HepG2 (cell line): Measurements from ENCODE around the gene YIPF3. TPM values are rescaled to one million over a fixed set of nuclear protein-coding genes. Genes with fewer than 3 reads are reported as not detected.
A peak's percentile ranks its signal among the peaks of the same experiment; 100 is the strongest.

ENCODE experiments used
- AGO1 ChIP-seq: fragments of 200-400 bp; formaldehyde crosslinking; IDR thresholded peaks from 2 replicates; pipeline ENCODE4 v1.6.1; 2017; ENCODE audit warnings: mild to moderate bottlenecking, low read depth, low read length, moderate library complexity; ENCODE audit not compliant: poor library complexity, severe bottlenecking
- GATAD2A ChIP-seq: IDR thresholded peaks from 2 replicates; pipeline ENCODE4 v1.6.1; 2016
- HNRNPH1 ChIP-seq: fragments of 200-400 bp; formaldehyde crosslinking; optimal IDR thresholded peaks from 2 replicates; pipeline ENCODE3; 2017; ENCODE audit warnings: mild to moderate bottlenecking, low read depth, low read length
- IRF2 ChIP-seq: IDR thresholded peaks from 2 replicates; pipeline ENCODE4 v1.6.1; 2018; ENCODE audit warnings: missing genetic modification reagents, missing compliant biosample characterization
- KDM2A ChIP-seq: sonication (generic); formaldehyde crosslinking; IDR thresholded peaks from 2 replicates; pipeline ENCODE4 v1.4.0; 2020; ENCODE audit warnings: low read depth, missing genetic modification reagents, borderline replicate concordance
- MEF2D ChIP-seq: sonication (generic); formaldehyde crosslinking; IDR thresholded peaks from 2 replicates; pipeline ENCODE4 v1.5.1; 2020; ENCODE audit warnings: mild to moderate bottlenecking, missing genetic modification reagents
- ONECUT2 ChIP-seq: sonication (generic); formaldehyde crosslinking; IDR thresholded peaks from 2 replicates; pipeline ENCODE4 v1.4.0; 2020; ENCODE audit warnings: missing genetic modification reagents
- PHB2 ChIP-seq: fragments of 450-650 bp; IDR thresholded peaks from 2 replicates; pipeline ENCODE4 v1.6.1; 2018; ENCODE audit not compliant: partially characterized antibody
- POLR2A ChIP-seq, 2 experiments: IDR thresholded peaks; 2 replicates each; pipeline ENCODE4 v1.6.1; 2011; ENCODE audit warnings: low read depth in 2 of 2, low read length in 2 of 2, mild to moderate bottlenecking in 1 of 2, moderate library complexity in 1 of 2; ENCODE audit not compliant: insufficient read depth in 1 of 2
- ZBTB7B ChIP-seq: sonication (generic); formaldehyde crosslinking; IDR thresholded peaks from 2 replicates; pipeline ENCODE4 v1.4.0; 2020; ENCODE audit warnings: missing genetic modification reagents
- ZKSCAN1 ChIP-seq: fragments of 150-350 bp; IDR thresholded peaks from 2 replicates; pipeline ENCODE4 v1.6.1; 2014; ENCODE audit warnings: low read length
- ZMAT3 ChIP-seq: sonication (generic); formaldehyde crosslinking; conservative IDR thresholded peaks from 2 replicates; pipeline ENCODE4 v1.7.0; 2021; ENCODE audit warnings: missing genetic modification reagents
- ZNF12 ChIP-seq: sonication (generic); formaldehyde crosslinking; IDR thresholded peaks from 2 replicates; pipeline ENCODE4 v1.5.0; 2020; ENCODE audit warnings: missing genetic modification reagents
- ZNF251 ChIP-seq: sonication (generic); formaldehyde crosslinking; IDR thresholded peaks from 2 replicates; pipeline ENCODE4 v1.9.0; 2021; ENCODE audit warnings: mild to moderate bottlenecking, missing genetic modification reagents
- ZNF33B ChIP-seq: sonication (generic); formaldehyde crosslinking; IDR thresholded peaks from 2 replicates; pipeline ENCODE4 v1.5.1; 2020; ENCODE audit warnings: mild to moderate bottlenecking, missing genetic modification reagents
- ZNF570 ChIP-seq: sonication (generic); formaldehyde crosslinking; IDR thresholded peaks from 2 replicates; pipeline ENCODE4 v1.4.0; 2020; ENCODE audit warnings: mild to moderate bottlenecking, missing genetic modification reagents, borderline replicate concordance
- polyA plus RNA-seq, 8 experiments: library from polyadenylated mRNA; depleted of rRNA in 3 of 8; stranded (reverse) in 7 of 8; unstranded in 1 of 8; fragments of >200 nt; fragmentation: Illumina TruSeq in 4 of 8; extraction: Trizol in 4 of 8; gene quantifications; 2 replicates each; pipeline versions ENCODE4 v1.2.1 to v1.2.3, GENCODE V29; 2011 to 2016; ENCODE audit warnings: low read depth in 4 of 8, missing spikeins in 1 of 8, mixed read lengths in 1 of 8; ENCODE audit not compliant: insufficient read depth in 1 of 8
- total RNA-seq, 5 experiments: library from RNA; depleted of rRNA; stranded (reverse); fragments of >200 nt; fragmentation: Illumina TruSeq; extraction: Trizol; gene quantifications; 2 replicates each; pipeline ENCODE4 v1.2.3, GENCODE V29; 2016; ENCODE audit warnings: low read depth in 1 of 5
- TF ChIP-seq, protein P1 (sequence below): IDR thresholded peaks from 2 replicates; pipeline ENCODE4 v1.6.1; 2012; ENCODE audit warnings: low read length, improper control_type of control experiment
- TF ChIP-seq, protein P2 (sequence below): IDR thresholded peaks from 2 replicates; pipeline ENCODE4 v1.6.1; 2016; ENCODE audit warnings: low read depth, borderline replicate concordance
- TF ChIP-seq, protein P3 (sequence below): sonication (generic); formaldehyde crosslinking; IDR thresholded peaks from 2 replicates; pipeline ENCODE4 v1.5.0; 2020; ENCODE audit warnings: missing genetic modification reagents
- TF ChIP-seq, protein P4 (sequence below): sonication (generic); formaldehyde crosslinking; IDR thresholded peaks from 2 replicates; pipeline ENCODE4 v1.4.0; 2020; ENCODE audit warnings: missing genetic modification reagents
- TF ChIP-seq, protein P5 (sequence below): sonication (generic); formaldehyde crosslinking; IDR thresholded peaks from 2 replicates; pipeline ENCODE4 v1.4.0; 2020; ENCODE audit warnings: low read depth, missing genetic modification reagents

Gene YIPF3
- total and polyA plus RNA-seq, 2 of the 13 experiments (the other 11 are each of a cell fraction or from before 2014, with no cell fraction given) = 107 to 206 TPM

DNA sequence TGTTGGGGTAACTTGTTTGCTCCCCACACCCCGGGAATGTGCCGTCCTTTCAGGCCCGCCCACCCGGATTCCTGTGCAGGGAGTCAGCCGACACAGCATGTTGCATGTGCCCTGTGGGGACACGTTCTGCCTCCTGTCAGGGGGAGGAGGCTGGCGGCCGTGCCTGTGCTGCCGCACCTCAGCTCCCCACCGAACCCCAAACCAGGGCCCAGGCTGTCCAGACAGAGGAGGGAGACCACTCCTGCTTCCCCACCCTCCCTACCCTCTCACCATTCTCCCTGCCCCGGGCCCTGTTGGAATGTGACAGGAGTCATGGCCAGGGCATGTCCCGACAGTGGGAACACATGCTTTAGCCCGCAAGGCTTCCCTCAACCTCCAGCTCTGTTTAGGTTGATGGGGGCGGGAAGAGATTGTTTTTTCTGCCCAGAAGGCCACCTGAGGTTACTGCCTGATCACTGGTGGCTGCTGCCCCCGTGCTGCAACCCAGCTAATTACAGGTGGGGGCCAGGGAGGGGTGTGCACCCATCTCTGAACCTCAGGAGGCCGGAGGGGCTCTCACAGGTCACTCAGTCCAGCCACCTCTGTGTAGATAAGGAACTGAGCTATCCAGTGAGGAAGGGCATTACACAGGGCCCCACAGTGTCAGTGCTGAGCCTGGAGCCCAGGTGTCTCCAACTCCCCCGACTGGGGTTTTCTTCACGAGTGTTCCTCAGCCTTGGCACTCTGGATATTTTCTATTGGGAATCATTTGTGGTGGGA is 20.2 kb downstream of the YIPF3 start (continued):
- TF ChIP-seq, protein P1, sequence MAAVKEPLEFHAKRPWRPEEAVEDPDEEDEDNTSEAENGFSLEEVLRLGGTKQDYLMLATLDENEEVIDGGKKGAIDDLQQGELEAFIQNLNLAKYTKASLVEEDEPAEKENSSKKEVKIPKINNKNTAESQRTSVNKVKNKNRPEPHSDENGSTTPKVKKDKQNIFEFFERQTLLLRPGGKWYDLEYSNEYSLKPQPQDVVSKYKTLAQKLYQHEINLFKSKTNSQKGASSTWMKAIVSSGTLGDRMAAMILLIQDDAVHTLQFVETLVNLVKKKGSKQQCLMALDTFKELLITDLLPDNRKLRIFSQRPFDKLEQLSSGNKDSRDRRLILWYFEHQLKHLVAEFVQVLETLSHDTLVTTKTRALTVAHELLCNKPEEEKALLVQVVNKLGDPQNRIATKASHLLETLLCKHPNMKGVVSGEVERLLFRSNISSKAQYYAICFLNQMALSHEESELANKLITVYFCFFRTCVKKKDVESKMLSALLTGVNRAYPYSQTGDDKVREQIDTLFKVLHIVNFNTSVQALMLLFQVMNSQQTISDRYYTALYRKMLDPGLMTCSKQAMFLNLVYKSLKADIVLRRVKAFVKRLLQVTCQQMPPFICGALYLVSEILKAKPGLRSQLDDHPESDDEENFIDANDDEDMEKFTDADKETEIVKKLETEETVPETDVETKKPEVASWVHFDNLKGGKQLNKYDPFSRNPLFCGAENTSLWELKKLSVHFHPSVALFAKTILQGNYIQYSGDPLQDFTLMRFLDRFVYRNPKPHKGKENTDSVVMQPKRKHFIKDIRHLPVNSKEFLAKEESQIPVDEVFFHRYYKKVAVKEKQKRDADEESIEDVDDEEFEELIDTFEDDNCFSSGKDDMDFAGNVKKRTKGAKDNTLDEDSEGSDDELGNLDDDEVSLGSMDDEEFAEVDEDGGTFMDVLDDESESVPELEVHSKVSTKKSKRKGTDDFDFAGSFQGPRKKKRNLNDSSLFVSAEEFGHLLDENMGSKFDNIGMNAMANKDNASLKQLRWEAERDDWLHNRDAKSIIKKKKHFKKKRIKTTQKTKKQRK = no peak
- TF ChIP-seq ZBTB7B (CRISPR knock-in tag) = peak; percentile 76; the same call in 1 of the 2 replicates
- peak; percentile 76 for TF ChIP-seq GATAD2A (CRISPR knock-in tag)
- TF ChIP-seq ZMAT3 = no peak
- TF ChIP-seq ONECUT2 (CRISPR knock-in tag) = no peak
- TF ChIP-seq POLR2A (IDR thresholded peaks at IDR 0.05; ENCODE audit: insufficient read depth in 1 of 2, low read depth in 2 of 2, low read length in 2 of 2) = no peak
- 0 out of 2 replicates have a peak, but pooled peaks have one; percentile 72 for TF ChIP-seq ZNF33B
- peak; percentile 81; the same call in 1 of the 2 replicates for TF ChIP-seq IRF2 (CRISPR knock-in tag)
- no peak for TF ChIP-seq PHB2
- no peak for TF ChIP-seq ZNF251
- no peak for TF ChIP-seq HNRNPH1
- TF ChIP-seq, protein P2, sequence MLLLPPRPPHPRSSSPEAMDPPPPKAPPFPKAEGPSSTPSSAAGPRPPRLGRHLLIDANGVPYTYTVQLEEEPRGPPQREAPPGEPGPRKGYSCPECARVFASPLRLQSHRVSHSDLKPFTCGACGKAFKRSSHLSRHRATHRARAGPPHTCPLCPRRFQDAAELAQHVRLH (CRISPR knock-in tag) = peak; percentile 65; the same call in 1 of the 2 replicates
- no peak for TF ChIP-seq ZNF570 (CRISPR knock-in tag)
- TF ChIP-seq, protein P3, sequence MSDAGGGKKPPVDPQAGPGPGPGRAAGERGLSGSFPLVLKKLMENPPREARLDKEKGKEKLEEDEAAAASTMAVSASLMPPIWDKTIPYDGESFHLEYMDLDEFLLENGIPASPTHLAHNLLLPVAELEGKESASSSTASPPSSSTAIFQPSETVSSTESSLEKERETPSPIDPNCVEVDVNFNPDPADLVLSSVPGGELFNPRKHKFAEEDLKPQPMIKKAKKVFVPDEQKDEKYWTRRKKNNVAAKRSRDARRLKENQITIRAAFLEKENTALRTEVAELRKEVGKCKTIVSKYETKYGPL (CRISPR knock-in tag) = no peak
- TF ChIP-seq ZNF12 = no peak
- TF ChIP-seq ZKSCAN1 = no peak
- TF ChIP-seq, protein P4, sequence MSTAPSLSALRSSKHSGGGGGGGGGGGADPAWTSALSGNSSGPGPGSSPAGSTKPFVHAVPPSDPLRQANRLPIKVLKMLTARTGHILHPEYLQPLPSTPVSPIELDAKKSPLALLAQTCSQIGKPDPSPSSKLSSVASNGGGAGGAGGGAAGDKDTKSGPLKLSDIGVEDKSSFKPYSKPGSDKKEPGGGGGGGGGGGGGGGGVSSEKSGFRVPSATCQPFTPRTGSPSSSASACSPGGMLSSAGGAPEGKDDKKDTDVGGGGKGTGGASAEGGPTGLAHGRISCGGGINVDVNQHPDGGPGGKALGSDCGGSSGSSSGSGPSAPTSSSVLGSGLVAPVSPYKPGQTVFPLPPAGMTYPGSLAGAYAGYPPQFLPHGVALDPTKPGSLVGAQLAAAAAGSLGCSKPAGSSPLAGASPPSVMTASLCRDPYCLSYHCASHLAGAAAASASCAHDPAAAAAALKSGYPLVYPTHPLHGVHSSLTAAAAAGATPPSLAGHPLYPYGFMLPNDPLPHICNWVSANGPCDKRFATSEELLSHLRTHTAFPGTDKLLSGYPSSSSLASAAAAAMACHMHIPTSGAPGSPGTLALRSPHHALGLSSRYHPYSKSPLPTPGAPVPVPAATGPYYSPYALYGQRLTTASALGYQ = no peak; the same call in 1 of the 2 replicates
- TF ChIP-seq, protein P5, sequence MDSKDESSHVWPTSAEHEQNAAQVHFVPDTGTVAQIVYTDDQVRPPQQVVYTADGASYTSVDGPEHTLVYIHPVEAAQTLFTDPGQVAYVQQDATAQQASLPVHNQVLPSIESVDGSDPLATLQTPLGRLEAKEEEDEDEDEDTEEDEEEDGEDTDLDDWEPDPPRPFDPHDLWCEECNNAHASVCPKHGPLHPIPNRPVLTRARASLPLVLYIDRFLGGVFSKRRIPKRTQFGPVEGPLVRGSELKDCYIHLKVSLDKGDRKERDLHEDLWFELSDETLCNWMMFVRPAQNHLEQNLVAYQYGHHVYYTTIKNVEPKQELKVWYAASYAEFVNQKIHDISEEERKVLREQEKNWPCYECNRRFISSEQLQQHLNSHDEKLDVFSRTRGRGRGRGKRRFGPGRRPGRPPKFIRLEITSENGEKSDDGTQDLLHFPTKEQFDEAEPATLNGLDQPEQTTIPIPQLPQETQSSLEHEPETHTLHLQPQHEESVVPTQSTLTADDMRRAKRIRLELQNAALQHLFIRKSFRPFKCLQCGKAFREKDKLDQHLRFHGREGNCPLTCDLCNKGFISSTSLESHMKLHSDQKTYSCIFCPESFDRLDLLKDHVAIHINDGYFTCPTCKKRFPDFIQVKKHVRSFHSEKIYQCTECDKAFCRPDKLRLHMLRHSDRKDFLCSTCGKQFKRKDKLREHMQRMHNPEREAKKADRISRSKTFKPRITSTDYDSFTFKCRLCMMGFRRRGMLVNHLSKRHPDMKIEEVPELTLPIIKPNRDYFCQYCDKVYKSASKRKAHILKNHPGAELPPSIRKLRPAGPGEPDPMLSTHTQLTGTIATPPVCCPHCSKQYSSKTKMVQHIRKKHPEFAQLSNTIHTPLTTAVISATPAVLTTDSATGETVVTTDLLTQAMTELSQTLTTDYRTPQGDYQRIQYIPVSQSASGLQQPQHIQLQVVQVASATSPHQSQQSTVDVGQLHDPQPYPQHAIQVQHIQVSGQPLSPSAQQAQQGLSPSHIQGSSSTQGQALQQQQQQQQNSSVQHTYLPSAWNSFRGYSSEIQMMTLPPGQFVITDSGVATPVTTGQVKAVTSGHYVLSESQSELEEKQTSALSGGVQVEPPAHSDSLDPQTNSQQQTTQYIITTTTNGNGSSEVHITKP (CRISPR knock-in tag) = peak; percentile 23; the same call in 1 of the 2 replicates
- TF ChIP-seq KDM2A (CRISPR knock-in tag) = peak; percentile 77; the same call in 1 of the 2 replicates
- peak; percentile 45; the same call in 1 of the 2 replicates for TF ChIP-seq MEF2D
- TF ChIP-seq AGO1 = peak; percentile 64
